K562 (cell line): ENCODE results near the gene PODN. TPM values are rescaled to one million over a fixed set of nuclear protein-coding genes. Genes with fewer than 3 reads are reported as not detected.

Experiments
- ATAC-seq: fragments of 200-7000 bp; cut with Tn5 transposase; 3 replicates; pipeline ENCODE4 v1.9.1; 2020; ENCODE audit warnings: moderate library complexity
- BruUV-seq: library from RNA; stranded (reverse); fragments of 400-500 nt; replicated peaks from 2 replicates; lab custom pipeline; 2021; lab: Mats Ljungman, UMichigan
- CTCF ChIA-PET: fragments of 300-600 bp; formaldehyde crosslinking; extraction: SDS; loops from one replicate; lab custom pipeline; 2021; ENCODE audit warnings: low intra/inter-chr PET ratio; lab: Yijun Ruan, JAX
- POLR2A ChIA-PET: fragments of 300-600, 350-650 bp; sonication (Branson Sonifier 250); formaldehyde crosslinking; extraction: SDS; loops from one replicate; lab custom pipeline; 2021; ENCODE audit warnings: antibody characterized with exemption, inconsistent platforms; lab: Yijun Ruan, JAX
- DNase-seq, 4 experiments: peaks; one replicate each; pipeline versions ENCODE4 v3.0.0 to v3.0.0-alpha.2; 2011 to 2018; ENCODE audit warnings: low spot score in 3 of 4, mixed read lengths in 3 of 4; ENCODE audit errors: extremely low read depth in 1 of 4
- FAIRE-seq: peaks from 2 replicates; lab custom pipeline; 2011; peaks lifted over from hg19 to GRCh38; lab: Jason Lieb, UNC
- H2AFZ ChIP-seq: 2 replicates; pipeline ENCODE4 v1.6.0; 2011; ENCODE audit warnings: low read depth, low read length, control low read depth, inconsistent platforms
- H3K27ac ChIP-seq: fragments of 200-600 bp; 3 replicates; pipeline ENCODE4 v1.8.0; 2011; ENCODE audit warnings: low read depth, mild to moderate bottlenecking, control low read depth, inconsistent platforms, low read length, moderate library complexity, mixed read lengths; ENCODE audit errors: extremely low read depth
- H3K27me3 ChIP-seq, 2 experiments: fragments of 300-600 bp in 1 of 2; 2 replicates in 1 of 2; 3 replicates in 1 of 2; pipeline versions ENCODE4 v1.6.0 to v1.8.0; 2011; ENCODE audit warnings: inconsistent platforms in 2 of 2, low read length in 2 of 2, mild to moderate bottlenecking in 1 of 2, mixed read lengths in 1 of 2, moderate library complexity in 1 of 2; ENCODE audit not compliant: control insufficient read depth in 2 of 2, insufficient read depth in 2 of 2
- H3K36me3 ChIP-seq: fragments of 300-600 bp; 3 replicates; pipeline ENCODE4 v1.8.0; 2011; ENCODE audit warnings: mild to moderate bottlenecking, low read length, inconsistent platforms; ENCODE audit not compliant: control insufficient read depth, insufficient read depth
- H3K4me1 ChIP-seq, 2 experiments: fragments of 200-600 bp in 1 of 2; replicated peaks in 1 of 2; 2 replicates in 1 of 2; 3 replicates in 1 of 2; pipeline versions ENCODE4 v1.5.1 to v1.8.0; 2011; ENCODE audit warnings: inconsistent platforms in 2 of 2, low read length in 2 of 2, mild to moderate bottlenecking in 1 of 2, mixed read lengths in 1 of 2, moderate library complexity in 1 of 2; ENCODE audit not compliant: control insufficient read depth in 2 of 2, insufficient read depth in 2 of 2
- H3K4me2 ChIP-seq: 2 replicates; pipeline ENCODE4 v1.6.1; 2011; ENCODE audit warnings: low read length, control low read depth, inconsistent platforms, mixed read lengths; ENCODE audit not compliant: insufficient read depth
- H3K4me3 ChIP-seq: fragments of 200-600 bp; sonication (generic), shearing (Covaris generic); 2 replicates; pipeline ENCODE4 v1.5.1; 2016; ENCODE audit warnings: control low read depth, inconsistent platforms
- H3K79me2 ChIP-seq: fragments of 200-600 bp; 3 replicates; pipeline ENCODE4 v1.8.0; 2011; ENCODE audit warnings: low read length, inconsistent platforms; ENCODE audit not compliant: control insufficient read depth, insufficient read depth
- H3K9ac ChIP-seq, 2 experiments: 2 replicates each; pipeline versions ENCODE4 v1.6.0 to v1.6.1; 2011; ENCODE audit warnings: low read depth in 2 of 2, low read length in 2 of 2, control low read depth in 1 of 2, inconsistent platforms in 1 of 2, mild to moderate bottlenecking in 1 of 2, mixed read lengths in 1 of 2; ENCODE audit not compliant: insufficient read depth in 1 of 2
- H3K9me1 ChIP-seq: one replicate; pipeline ENCODE4 v1.6.0; 2011; ENCODE audit warnings: inconsistent platforms, mild to moderate bottlenecking, low read length, moderate library complexity; ENCODE audit not compliant: control insufficient read depth, insufficient read depth
- H3K9me3 ChIP-seq: replicated peaks from 2 replicates; pipeline ENCODE4 v1.5.1; 2011; ENCODE audit warnings: low read depth, low read length, inconsistent platforms; ENCODE audit not compliant: control insufficient read depth, insufficient read depth
- H4K20me1 ChIP-seq: replicated peaks from 2 replicates; pipeline ENCODE4 v1.6.1; 2011; ENCODE audit warnings: low read length, inconsistent platforms, mixed read lengths; ENCODE audit not compliant: control insufficient read depth, insufficient read depth
- CEBPB ChIP-seq: fragments of 450-650 bp; IDR thresholded peaks from 2 replicates; pipeline ENCODE4 v1.6.1; 2016; ENCODE audit warnings: missing genetic modification characterization, missing compliant biosample characterization
- FOXP1 ChIP-seq: sonication (generic); formaldehyde crosslinking; IDR thresholded peaks from 2 replicates; pipeline ENCODE4 v1.8.0; 2022; ENCODE audit warnings: mild to moderate bottlenecking, missing genetic modification reagents
- NFE2L1 ChIP-seq: fragments of 450-650 bp; IDR thresholded peaks from 2 replicates; pipeline ENCODE4 v1.6.1; 2016; ENCODE audit warnings: missing genetic modification characterization, low read depth, mild to moderate bottlenecking, missing compliant biosample characterization, moderate library complexity, borderline replicate concordance
- PTBP1 ChIP-seq: fragments of 200-400 bp; formaldehyde crosslinking; IDR thresholded peaks from 2 replicates; pipeline ENCODE4 v1.6.1; 2017; ENCODE audit warnings: low read depth, low read length
- RBM34 ChIP-seq: fragments of 200-400 bp; formaldehyde crosslinking; IDR thresholded peaks from 2 replicates; pipeline ENCODE4 v1.6.1; 2018; ENCODE audit warnings: low read length, borderline replicate concordance; ENCODE audit not compliant: insufficient read depth
- SRSF3 ChIP-seq: fragments of 200-400 bp; formaldehyde crosslinking; IDR thresholded peaks from 2 replicates; pipeline ENCODE4 v1.6.1; 2016; ENCODE audit warnings: mild to moderate bottlenecking, low read length, moderate library complexity; ENCODE audit not compliant: insufficient read depth
- in situ Hi-C: fragments of 300-500 bp; cut with MboI; formaldehyde crosslinking; loops from 4 replicates; pipeline ENCODE4 v1.15.0; 2018; ENCODE audit warnings: inconsistent platforms, mixed read lengths
- intact Hi-C: fragments of 100-400 bp; cut with micrococcal nuclease; formaldehyde crosslinking; loops from 2 replicates; pipeline ENCODE4 v1.14.2; 2022
- polyA plus RNA-seq, 8 experiments: library from polyadenylated mRNA; depleted of rRNA in 4 of 8; stranded (reverse) in 5 of 8; unstranded in 3 of 8; fragments of >200 nt; fragmentation: Nextera tagmentation in 2 of 8; fragmentation: Illumina TruSeq in 1 of 8; extraction: Ambion mirVana in 2 of 8; extraction: Trizol in 1 of 8; gene quantifications; 2 replicates each; pipeline versions ENCODE4 v1.2.1 to v1.2.3, GENCODE V29; 2011 to 2014; ENCODE audit warnings: inconsistent platforms in 1 of 8, missing spikeins in 1 of 8
- total RNA-seq, 7 experiments: library from RNA; depleted of rRNA in 6 of 7; stranded (reverse); fragments of >200 nt in 6 of 7; fragmentation: Illumina TruSeq in 2 of 7; extraction: Trizol in 2 of 7; gene quantifications; 2 replicates each; pipeline versions ENCODE4 v1.2.1 to v1.2.3, GENCODE V29; 2011 to 2021; ENCODE audit warnings: low replicate concordance in 1 of 7

Gene PODN
- total and polyA plus RNA-seq, 9 of the 15 experiments (the other 6 are each of a cell fraction or from before 2014, with no cell fraction given) = not detected

DNA sequence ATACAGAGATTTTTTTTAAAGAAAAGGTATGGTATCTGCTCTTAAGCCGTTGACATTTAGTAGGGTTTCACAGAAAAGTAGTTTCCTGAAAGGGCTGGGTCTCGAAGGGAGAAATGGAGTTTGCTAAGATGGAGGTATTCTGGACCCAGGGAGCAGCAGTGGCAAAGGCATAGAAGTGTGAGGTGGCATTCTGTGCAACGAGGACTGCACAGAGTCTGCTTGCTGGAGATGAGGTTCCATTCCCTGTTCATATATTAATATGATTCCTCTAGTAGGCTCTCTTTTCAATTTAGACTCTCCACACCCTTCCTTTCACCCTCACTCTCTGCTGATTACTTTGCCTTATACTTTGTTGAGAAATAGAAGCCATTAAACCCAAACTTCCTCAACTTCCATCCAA, 38.5 kb upstream of the PODN start (continued):
- TF ChIP-seq RBM34 = no peak
- TF ChIP-seq NFE2L1 (tag) = no peak
- TF ChIP-seq SRSF3 = no peak
- no peak for TF ChIP-seq FOXP1 (CRISPR knock-in tag)

DNA sequence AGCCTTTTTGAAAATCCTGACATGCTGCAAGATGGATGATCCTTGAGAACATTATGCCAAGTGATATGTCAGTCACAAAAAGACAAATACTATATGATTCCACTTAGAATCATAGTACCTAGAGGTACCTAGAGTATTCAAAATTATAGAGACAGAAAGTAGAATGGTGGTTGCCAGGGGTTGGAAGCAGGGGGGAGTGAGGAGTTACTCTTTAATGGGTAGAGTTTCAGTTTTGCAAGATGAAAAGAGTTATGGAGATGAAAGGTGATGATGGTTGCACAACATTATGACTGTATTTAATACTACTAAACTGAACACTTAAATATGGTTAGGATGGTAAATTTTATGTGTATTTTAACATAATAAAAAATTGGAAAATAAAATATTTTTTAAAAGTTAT, 37.9 kb upstream of the PODN start:
- H3K79me2 ChIP-seq = 0 out of 3 replicates have a peak, but pooled peaks cover 3% of the 10 kb centered on the region
- POLR2A ChIA-PET = no interaction called here
- in situ Hi-C loops = no loop called here

More for the DNA sequence above, 37.9 kb upstream of the PODN start:
- no TSS peak for BruUV-seq
- peaks cover 4 to 5% of the 10 kb centered on the region in 2 experiments; a peak in 4 of 5 replicates for H3K4me1 ChIP-seq
- no peaks in the 10 kb centered on the region; the same call in 2 of the 3 replicates for H3K36me3 ChIP-seq
- DNase-seq = no peak
- H3K4me2 ChIP-seq = no peak overlapping the region
- no peak overlapping the region for H3K27ac ChIP-seq
- no peak for ATAC-seq
- no peak overlapping the region for H3K4me3 ChIP-seq
- H4K20me1 ChIP-seq = no peaks in the 10 kb centered on the region
- H3K9me1 ChIP-seq = peaks cover 3% of the 10 kb centered on the region
- no peak for FAIRE-seq
- intact Hi-C loops = no loop called here
- no peaks in the 10 kb centered on the region for H3K9me3 ChIP-seq
- H3K9ac ChIP-seq = no peak overlapping the region
- CTCF ChIA-PET = no interaction called here
- no peak for TF ChIP-seq PTBP1
- 0 out of 2 replicates have a peak, but pooled peaks have one; percentile 47 for TF ChIP-seq CEBPB (tag)
- TF ChIP-seq, all 486 proteins: peak for 1
- H3K27me3 ChIP-seq = no peaks in the 10 kb centered on the region
- H2AFZ ChIP-seq = no peak overlapping the region
